Midbrain (tissue), 1 donor: Measurements from ENCODE around the gene DPP8.
"Not testable (repeated sequence)": the region's sequence is repeated elsewhere in the genome, so short reads cannot be mapped to it uniquely, and the experiment has no call there.

Experiments used
- DNase-seq: peaks from one replicate; lab custom pipeline; 2025; lab: John Stamatoyannopoulos, UW

DPP8 gene

DNA sequence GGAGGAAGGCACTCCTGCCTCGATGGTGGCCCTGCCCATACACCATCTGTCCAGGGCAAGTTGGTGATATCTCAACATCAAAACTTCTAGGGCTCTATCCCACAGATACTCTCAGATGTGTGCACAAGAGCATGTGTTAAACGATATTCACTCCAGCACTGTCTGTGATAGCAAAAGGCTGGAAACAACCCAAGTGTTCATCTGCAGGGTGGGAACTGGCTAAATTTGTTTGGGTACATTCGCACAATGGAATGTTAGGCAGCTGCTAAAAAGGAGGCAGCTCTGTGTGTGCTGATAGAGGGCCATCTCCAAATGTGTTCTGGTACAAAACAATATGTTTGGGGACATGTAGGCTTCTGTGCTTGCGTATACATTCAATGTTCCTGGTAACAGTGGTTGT is 114.5 kb downstream of the DPP8 start:
- DNase-seq: no peak

- DNase-seq: no peak
These were observed 115.8 kb downstream of the DPP8 start for GRCh38 chr15:65401611-65402240.

GRCh38 chr15:65400760-65401610 is 116.5 kb downstream of the DPP8 start:
- peak; percentile 39 for DNase-seq

- no peak for DNase-seq
These were observed 117.5 kb downstream of the DPP8 start for GRCh38 chr15:65399997-65400396.

DNA sequence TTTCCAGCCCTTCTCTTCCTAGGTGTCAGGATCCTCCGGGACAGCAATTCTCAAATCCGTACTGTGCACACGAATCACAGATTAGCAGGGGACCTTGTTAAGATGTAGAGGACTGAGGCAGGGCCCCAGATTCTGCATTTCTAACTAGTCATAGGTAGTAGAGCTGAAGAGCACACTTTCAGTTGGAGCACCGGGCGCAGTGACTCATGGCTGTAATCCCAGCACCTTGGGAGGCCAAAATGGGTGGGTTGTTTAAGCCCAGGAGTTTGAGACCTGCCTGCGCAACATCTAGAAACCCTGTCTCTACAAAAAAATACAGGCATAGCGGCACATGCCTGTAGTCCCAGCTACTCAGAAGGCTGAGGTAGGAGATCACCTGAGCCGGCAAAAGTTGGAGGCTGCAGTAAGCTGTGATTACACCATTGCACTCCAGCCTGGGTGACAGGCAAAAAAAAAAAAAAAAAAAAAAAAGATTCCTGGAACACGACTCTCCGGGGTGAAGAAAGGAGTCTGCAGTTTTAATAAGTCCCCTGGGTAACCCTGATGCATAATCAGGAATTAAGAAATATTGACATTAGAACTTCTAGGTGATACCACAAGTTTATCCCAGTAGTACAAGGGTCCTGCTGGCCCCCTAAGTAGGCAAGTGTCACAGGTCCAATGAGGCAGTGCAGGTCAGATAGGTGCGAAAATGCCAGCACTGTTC is 118.3 kb downstream of the DPP8 start:
- DNase-seq: no peak

DNA sequence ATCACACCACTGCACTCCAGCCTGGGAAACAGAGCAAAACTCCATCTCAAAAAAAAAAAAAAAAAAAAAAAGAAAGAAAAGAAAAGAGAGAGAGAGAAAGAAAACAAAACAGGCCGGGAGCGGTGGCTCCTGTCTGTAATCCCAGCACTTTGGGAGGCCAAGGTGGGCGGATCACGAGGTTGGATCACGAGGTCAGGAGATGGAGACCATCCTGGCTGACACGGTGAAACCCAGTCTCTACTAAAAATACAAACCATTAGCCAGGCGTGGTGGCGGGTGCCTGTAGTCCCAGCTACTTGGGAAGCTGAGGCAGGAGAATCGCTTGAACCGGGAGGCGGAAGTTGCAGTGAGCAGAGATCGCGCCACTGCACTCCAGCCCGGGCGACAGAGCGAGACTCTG is 119.0 kb downstream of the DPP8 start:
- not testable (repeated sequence) for DNase-seq

DNA sequence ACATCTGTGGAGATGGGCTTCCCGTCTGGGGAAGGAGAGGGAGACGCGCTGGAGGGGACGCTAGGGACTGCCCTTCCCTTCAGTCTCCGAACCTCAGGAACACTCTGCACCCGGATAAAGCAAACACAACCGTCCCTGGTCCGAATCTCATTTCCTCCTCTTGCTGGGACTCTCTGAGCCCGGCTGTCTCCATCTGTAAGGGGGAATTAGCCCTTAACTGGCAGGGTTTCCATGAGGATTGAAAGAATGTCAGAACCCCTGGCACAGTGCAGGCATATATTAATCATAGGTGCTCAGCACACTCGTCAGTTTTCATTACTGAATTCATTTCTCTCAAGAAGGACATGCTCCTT is 120.5 kb downstream of the DPP8 start:
- no peak for DNase-seq

- DNase-seq: no peak
These were observed 121.1 kb downstream of the DPP8 start for GRCh38 chr15:65396283-65396964.

DNA sequence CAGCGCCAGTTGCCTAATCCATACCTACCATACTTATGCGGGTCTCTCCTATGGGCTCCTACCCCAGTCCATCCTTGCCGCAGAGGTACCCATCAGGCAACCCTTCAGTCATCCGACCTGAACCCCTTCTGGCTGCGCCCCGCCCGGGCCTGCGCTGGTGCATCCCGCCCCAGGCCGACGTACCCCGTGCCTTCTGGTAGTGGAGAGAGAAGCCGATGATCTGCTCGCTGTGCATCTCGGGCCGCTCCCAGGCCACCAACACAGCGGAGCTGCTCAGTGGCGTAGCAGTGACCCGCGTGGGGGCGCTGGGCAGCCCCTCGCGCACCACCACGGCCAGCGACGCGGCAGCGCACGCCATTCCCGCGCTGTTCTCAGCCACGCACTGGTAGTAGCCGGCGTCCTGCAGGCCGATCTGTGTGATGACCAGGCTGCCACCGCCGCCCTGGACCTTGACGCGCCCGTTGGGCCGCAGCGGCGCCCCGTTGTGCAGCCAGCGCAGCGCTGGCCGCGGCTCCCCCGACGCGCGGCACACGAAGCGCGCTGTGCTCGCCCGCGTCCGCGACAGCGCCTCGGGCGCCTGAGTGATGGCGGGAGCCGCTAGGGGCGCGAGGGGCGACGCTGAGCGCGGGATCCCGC is 121.8 kb downstream of the DPP8 start:
- DNase-seq: no peak

- DNase-seq: no peak
These were observed 122.6 kb downstream of the DPP8 start for GRCh38 chr15:65394936-65395335.

- DNase-seq: no peak
These were observed 123.2 kb downstream of the DPP8 start for GRCh38 chr15:65394280-65394789.

DNA sequence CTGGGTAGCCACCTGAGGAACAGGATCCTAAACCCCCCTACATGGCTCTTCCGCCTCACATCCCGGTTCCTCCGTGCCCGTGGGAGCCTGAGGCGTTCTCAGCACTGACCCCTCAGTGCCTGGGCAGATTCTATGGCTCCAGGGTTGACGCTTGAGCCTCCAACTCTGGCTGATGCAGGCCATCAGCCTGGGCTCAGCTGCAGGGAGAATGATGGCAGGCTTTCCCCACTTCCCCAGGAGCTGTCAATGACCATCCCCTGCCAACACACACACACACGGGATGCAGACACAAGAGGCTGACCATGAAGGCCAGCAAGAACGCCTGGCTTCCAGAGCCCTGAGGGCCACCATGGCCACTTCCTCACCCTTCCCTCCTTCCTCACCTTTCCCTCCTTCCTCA is 123.9 kb downstream of the DPP8 start:
- DNase-seq: no peak

GRCh38 chr15:65393091-65393490 is 124.4 kb downstream of the DPP8 start:
- no peak for DNase-seq
